Measurements from ENCODE around the gene PVALB.
"Not testable (repeated sequence)": the region's sequence is repeated elsewhere in the genome, so short reads cannot be mapped to it uniquely, and the experiment has no call there.

The PVALB gene

GRCh38 chr22:36758792-36759271, 58.0 kb downstream of the PVALB start:
- no peak for DNase-seq (ENCODE audit: low read depth in 2 of 2, low spot score in 1 of 2)

GRCh38 chr22:36757668-36758211, 59.1 kb downstream of the PVALB start:
- DNase-seq (ENCODE audit: low read depth in 2 of 2, low spot score in 1 of 2), result peak; percentile 43 to 58

GRCh38 chr22:36756746-36757655, 59.8 kb downstream of the PVALB start:
- DNase-seq (ENCODE audit: low read depth in 2 of 2, low spot score in 1 of 2), result no peak

GRCh38 chr22:36756031-36756430, 60.8 kb downstream of the PVALB start:
- no peak for DNase-seq (ENCODE audit: low read depth in 2 of 2, low spot score in 1 of 2)

GRCh38 chr22:36755316-36755715, 61.5 kb downstream of the PVALB start:
- DNase-seq (ENCODE audit: low read depth in 2 of 2, low spot score in 1 of 2), result no peak

GRCh38 chr22:36754881-36755280, 62.0 kb downstream of the PVALB start:
- not testable (repeated sequence) for DNase-seq (ENCODE audit: low read depth in 2 of 2, low spot score in 1 of 2)

- DNase-seq (ENCODE audit: low read depth in 2 of 2, low spot score in 1 of 2), result no peak
These were observed 62.9 kb downstream of the PVALB start for GRCh38 chr22:36753916-36754315.

GRCh38 chr22:36753120-36753802, 63.6 kb downstream of the PVALB start:
- no peak for DNase-seq (ENCODE audit: low read depth in 2 of 2, low spot score in 1 of 2)

Data from stimulated activated CD8-positive, alpha-beta memory T cell treated with anti-CD3 and anti-CD28 coated beads, Interleukin-4, amount 100 ng/mL, for 1 hour (primary cell).